ENCODE results near the gene NELFE.

The NELFE gene

GRCh38 chr6:31949926-31950548 lies 8.7 kb downstream of the NELFE start:
- H3K4me3 ChIP-seq (ENCODE audit: low read depth, low read length): no peak overlapping the region
- no peak for DNase-seq (ENCODE audit: low read depth)
- TF ChIP-seq POLR2A (IDR thresholded peaks at IDR 0.05; ENCODE audit: extremely low read depth, insufficient read length) (no peak), MAX (IDR thresholded peaks at IDR 0.05; ENCODE audit: low read depth, low read length) (no peak), CTCF (IDR thresholded peaks at IDR 0.05; ENCODE audit: low read depth, low read length) (no peak), MYC (IDR thresholded peaks at IDR 0.05; ENCODE audit: low read depth, low read length) (no peak)

- TF ChIP-seq MAX (IDR thresholded peaks at IDR 0.05; ENCODE audit: low read depth, low read length) (no peak), POLR2A (IDR thresholded peaks at IDR 0.05; ENCODE audit: extremely low read depth, insufficient read length) (no peak), MYC (IDR thresholded peaks at IDR 0.05; ENCODE audit: low read depth, low read length) (no peak), CTCF (IDR thresholded peaks at IDR 0.05; ENCODE audit: low read depth, low read length) (no peak)
- DNase-seq (ENCODE audit: low read depth): no peak
Measured at GRCh38 chr6:31948753-31949413, 9.9 kb downstream of the NELFE start.

GRCh38 chr6:31948306-31948705 lies 10.5 kb downstream of the NELFE start:
- no peak overlapping the region for H3K4me3 ChIP-seq (ENCODE audit: low read depth, low read length)
- DNase-seq (ENCODE audit: low read depth): no peak
- TF ChIP-seq MAX (IDR thresholded peaks at IDR 0.05; ENCODE audit: low read depth, low read length) (no peak), CTCF (IDR thresholded peaks at IDR 0.05; ENCODE audit: low read depth, low read length) (no peak), MYC (IDR thresholded peaks at IDR 0.05; ENCODE audit: low read depth, low read length) (no peak), POLR2A (IDR thresholded peaks at IDR 0.05; ENCODE audit: extremely low read depth, insufficient read length) (no peak)

More at GRCh38 chr6:31948753-31949413, 9.9 kb downstream of the NELFE start:
- no peak overlapping the region for H3K4me3 ChIP-seq (ENCODE audit: low read depth, low read length)

GRCh38 chr6:31947864-31948263 lies 10.9 kb downstream of the NELFE start:
- no peak for TF ChIP-seq MAX (IDR thresholded peaks at IDR 0.05; ENCODE audit: low read depth, low read length)
- TF ChIP-seq POLR2A (IDR thresholded peaks at IDR 0.05; ENCODE audit: extremely low read depth, insufficient read length): no peak
- TF ChIP-seq MYC (IDR thresholded peaks at IDR 0.05; ENCODE audit: low read depth, low read length): no peak
- TF ChIP-seq CTCF (IDR thresholded peaks at IDR 0.05; ENCODE audit: low read depth, low read length): no peak
- H3K4me3 ChIP-seq (ENCODE audit: low read depth, low read length): no peak overlapping the region
- DNase-seq (ENCODE audit: low read depth): no peak

GRCh38 chr6:31947070-31947675 lies 11.6 kb downstream of the NELFE start:
- no peak for DNase-seq (ENCODE audit: low read depth)
- TF ChIP-seq MYC (IDR thresholded peaks at IDR 0.05; ENCODE audit: low read depth, low read length) (no peak), POLR2A (IDR thresholded peaks at IDR 0.05; ENCODE audit: extremely low read depth, insufficient read length) (no peak), CTCF (IDR thresholded peaks at IDR 0.05; ENCODE audit: low read depth, low read length) (no peak), MAX (IDR thresholded peaks at IDR 0.05; ENCODE audit: low read depth, low read length) (no peak)
- H3K4me3 ChIP-seq (ENCODE audit: low read depth, low read length): no peak overlapping the region
